SK-N-SH (cell line): Measurements from ENCODE around the gene KIF16B. TPM values are rescaled to one million over a fixed set of nuclear protein-coding genes. Genes with fewer than 3 reads are reported as not detected.

Experiments used
- CTCF ChIA-PET: fragments of 300-600, 350-600 bp; formaldehyde crosslinking; extraction: SDS; loops from one replicate; lab custom pipeline; 2021; lab: Yijun Ruan, JAX
- POLR2A ChIA-PET: fragments of 350-600 bp; sonication (Branson Sonifier 250); formaldehyde crosslinking; extraction: SDS; loops from one replicate; lab custom pipeline; 2020; ENCODE audit warnings: antibody characterized with exemption, inconsistent platforms; lab: Yijun Ruan, JAX
- DNase-seq: peaks from one replicate; pipeline ENCODE4 v3.0.0; 2012
- H2AFZ ChIP-seq: fragments of 200-600 bp; sonication (generic); 2 replicates; pipeline ENCODE4 v1.8.1; 2016; ENCODE audit warnings: antibody characterized with exemption, mild to moderate bottlenecking, low read depth
- H3F3A ChIP-seq: fragments of 200-600 bp; sonication (generic); replicated peaks from 2 replicates; pipeline ENCODE3; 2016; ENCODE audit warnings: antibody characterized with exemption, mild to moderate bottlenecking; ENCODE audit not compliant: insufficient read depth
- H3K27ac ChIP-seq, 2 experiments: fragments of 200-500 bp in 1 of 2; fragments of 200-600 bp in 1 of 2; sonication (Bioruptor generic) in 1 of 2; sonication (generic), shearing (Covaris generic) in 1 of 2; 2 replicates each; pipeline versions ENCODE4 v1.5.1 to v1.6.1; 2014 to 2016; ENCODE audit warnings: low read depth in 2 of 2, inconsistent platforms in 1 of 2, low read length in 1 of 2, mild to moderate bottlenecking in 1 of 2, mixed read lengths in 1 of 2
- H3K27me3 ChIP-seq: fragments of 200-600 bp; sonication (generic), shearing (Covaris generic); 2 replicates; pipeline ENCODE4 v1.6.1; 2016; ENCODE audit warnings: mixed run types; ENCODE audit not compliant: insufficient read depth
- H3K36me3 ChIP-seq, 2 experiments: fragments of 200-500 bp in 1 of 2; fragments of 200-600 bp in 1 of 2; sonication (Bioruptor generic) in 1 of 2; sonication (generic) in 1 of 2; replicated peaks in 1 of 2; 2 replicates each; pipeline versions ENCODE3 to v1.5.1; 2014 to 2016; ENCODE audit warnings: low read length in 1 of 2, mild to moderate bottlenecking in 1 of 2; ENCODE audit not compliant: insufficient read depth in 2 of 2, control insufficient read depth in 1 of 2
- H3K4me1 ChIP-seq, 2 experiments: fragments of 200-500 bp in 1 of 2; fragments of 200-600 bp in 1 of 2; sonication (Bioruptor generic) in 1 of 2; sonication (generic), shearing (Covaris generic) in 1 of 2; 2 replicates each; pipeline versions ENCODE4 v1.5.1 to v1.6.1; 2014 to 2016; ENCODE audit warnings: low read depth in 1 of 2, low read length in 1 of 2, mixed run types in 1 of 2; ENCODE audit not compliant: insufficient read depth in 2 of 2, control insufficient read depth in 1 of 2
- H3K4me2 ChIP-seq: fragments of 200-600 bp; sonication (generic), shearing (Covaris generic); 2 replicates; pipeline ENCODE4 v1.6.1; 2017; ENCODE audit warnings: mixed run types
- H3K4me3 ChIP-seq, 2 experiments: fragments of 200-500 bp in 1 of 2; fragments of 200-600 bp in 1 of 2; sonication (Bioruptor generic) in 1 of 2; sonication (generic), shearing (Covaris generic) in 1 of 2; 2 replicates each; pipeline versions ENCODE4 v1.5.1 to v1.8.1; 2014 to 2016; ENCODE audit warnings: low read depth in 2 of 2, inconsistent platforms in 1 of 2, low read length in 1 of 2, mild to moderate bottlenecking in 1 of 2, mixed read lengths in 1 of 2, moderate library complexity in 1 of 2
- H3K79me2 ChIP-seq: fragments of 200-600 bp; sonication (generic); 2 replicates; pipeline ENCODE4 v1.8.1; 2017; ENCODE audit warnings: mild to moderate bottlenecking; ENCODE audit not compliant: insufficient read depth
- H3K9ac ChIP-seq: fragments of 200-600 bp; sonication (generic); 2 replicates; pipeline ENCODE4 v1.6.1; 2017; ENCODE audit warnings: mixed run types
- H3K9me2 ChIP-seq: fragments of 200-600 bp; sonication (generic); 2 replicates; pipeline ENCODE4 v1.6.1; 2017; ENCODE audit warnings: mixed run types
- H3K9me3 ChIP-seq: fragments of 200-600 bp; sonication (generic); 2 replicates; pipeline ENCODE4 v1.6.1; 2017; ENCODE audit warnings: mixed run types, mild to moderate bottlenecking, moderate library complexity
- H4K20me1 ChIP-seq: fragments of 200-600 bp; sonication (generic); 2 replicates; pipeline ENCODE4 v1.6.1; 2017; ENCODE audit warnings: mild to moderate bottlenecking, mixed run types; ENCODE audit not compliant: insufficient read depth
- CHD2 ChIP-seq: fragments of 150-350 bp; IDR thresholded peaks from 2 replicates; pipeline ENCODE4 v1.6.1; 2018; ENCODE audit warnings: low read length; ENCODE audit not compliant: partially characterized antibody
- ELF1 ChIP-seq: IDR thresholded peaks from 2 replicates; pipeline ENCODE4 v1.4.0; 2012
- EP300 ChIP-seq, 2 experiments: IDR thresholded peaks; 2 replicates each; pipeline versions ENCODE4 v1.4.0 to v1.6.1; 2012; ENCODE audit warnings: borderline replicate concordance in 1 of 2, low read depth in 1 of 2, low read length in 1 of 2
- EZH2phosphoT487 ChIP-seq: fragments of 200-600 bp; sonication (generic); IDR thresholded peaks from 2 replicates; pipeline ENCODE4 v1.6.1; 2017; ENCODE audit warnings: low read depth, mixed run types, mild to moderate bottlenecking, antibody characterized with exemption, moderate library complexity, borderline replicate concordance
- FOSL2 ChIP-seq: IDR thresholded peaks from 2 replicates; pipeline ENCODE4 v1.4.0; 2012; ENCODE audit warnings: low read depth, mild to moderate bottlenecking, moderate library complexity, borderline replicate concordance
- GATA2 ChIP-seq: sonication (generic); formaldehyde crosslinking; IDR thresholded peaks from 2 replicates; pipeline ENCODE4 v1.5.0; 2020; ENCODE audit warnings: mild to moderate bottlenecking, missing genetic modification reagents
- IRF3 ChIP-seq: fragments of 150-350 bp; IDR thresholded peaks from 2 replicates; pipeline ENCODE4 v1.6.1; 2016; ENCODE audit warnings: mild to moderate bottlenecking, low read depth, low read length
- MEF2A ChIP-seq: IDR thresholded peaks from 2 replicates; pipeline ENCODE4 v1.4.0; 2012; ENCODE audit warnings: low read depth, borderline replicate concordance
- PBX3 ChIP-seq: IDR thresholded peaks from 2 replicates; pipeline ENCODE4; 2012
- POLR2AphosphoS5 ChIP-seq: IDR thresholded peaks from 2 replicates; pipeline ENCODE4 v1.6.1; 2012; ENCODE audit warnings: low read depth, low read length
- REST ChIP-seq: IDR thresholded peaks from 2 replicates; pipeline ENCODE4 v1.6.1; 2012; ENCODE audit warnings: mild to moderate bottlenecking, low read depth, low read length, moderate library complexity
- RFX5 ChIP-seq: IDR thresholded peaks from 2 replicates; pipeline ENCODE4 v1.6.1; 2012; ENCODE audit warnings: mild to moderate bottlenecking, improper control_type of control experiment, low read length
- RXRA ChIP-seq: IDR thresholded peaks from 2 replicates; pipeline ENCODE4 v1.4.0; 2012; ENCODE audit warnings: low read depth, mild to moderate bottlenecking, borderline replicate concordance
- SMC3 ChIP-seq: IDR thresholded peaks from 2 replicates; pipeline ENCODE4 v1.6.1; 2012; ENCODE audit warnings: low read depth, low read length, improper control_type of control experiment
- TAF1 ChIP-seq: IDR thresholded peaks from 2 replicates; pipeline ENCODE4 v1.6.1; 2012; ENCODE audit warnings: low read depth, mild to moderate bottlenecking, low read length, moderate library complexity, borderline replicate concordance
- USF1 ChIP-seq: IDR thresholded peaks from 2 replicates; pipeline ENCODE4 v1.4.0; 2012; ENCODE audit warnings: low read depth, borderline replicate concordance
- YY1 ChIP-seq: IDR thresholded peaks from 2 replicates; pipeline ENCODE4 v1.4.0; 2012; ENCODE audit warnings: low read depth, mild to moderate bottlenecking
- WGBS: methylation state at CpG from one replicate; pipeline ENCODE4 v1.1.6; 2017; ENCODE audit warnings: low lambda C conversion rate; 5-methylcytosine and 5-hydroxymethylcytosine counted together
- polyA plus RNA-seq, 3 experiments: library from polyadenylated mRNA; depleted of rRNA; stranded (reverse); fragments of >200 nt; gene quantifications; 2 replicates each; pipeline ENCODE4 v1.2.3, GENCODE V29; 2012

Gene KIF16B
- polyA plus RNA-seq, 1 of the 3 experiments (the other 2 are of a cell fraction) = 3.3 TPM

- POLR2A ChIA-PET = no interaction called here
- H3K4me3 ChIP-seq = no peak overlapping the region
- no peaks in the 10 kb centered on the region for H3K9me3 ChIP-seq
- CTCF ChIA-PET = no interaction called here
- H4K20me1 ChIP-seq = no peaks in the 10 kb centered on the region
- no peaks in the 10 kb centered on the region for H3K36me3 ChIP-seq
- 43% methylated on average over 2 of the region's 2 CpGs for WGBS
- H3K27ac ChIP-seq = no peak overlapping the region
- no peaks in the 10 kb centered on the region for H3K27me3 ChIP-seq
- no peak overlapping the region for H3K4me2 ChIP-seq
- H3K9me2 ChIP-seq = no peaks in the 10 kb centered on the region
- no peak for DNase-seq
- H3K9ac ChIP-seq = no peak overlapping the region
- H2AFZ ChIP-seq = no peak overlapping the region
- no peak for TF ChIP-seq USF1
- TF ChIP-seq SMC3 = no peak
- TF ChIP-seq EZH2phosphoT487 = no peak
- no peak for TF ChIP-seq YY1
- TF ChIP-seq CHD2 = no peak
- TF ChIP-seq ELF1 = no peak
- TF ChIP-seq PBX3 = no peak
- no peak for TF ChIP-seq GATA2 (CRISPR knock-in tag)
- TF ChIP-seq MEF2A = no peak
- no peak for TF ChIP-seq POLR2AphosphoS5
- no peak for TF ChIP-seq FOSL2
- no peak for TF ChIP-seq IRF3
- no peak for TF ChIP-seq RXRA
- TF ChIP-seq RFX5 = no peak
- no peak for TF ChIP-seq REST
- TF ChIP-seq TAF1 = no peak
- TF ChIP-seq EP300 (IDR thresholded peaks at IDR 0.05; ENCODE audit: borderline replicate concordance in 1 of 2, low read depth in 1 of 2, low read length in 1 of 2) = no peak
- no peaks in the 10 kb centered on the region for H3K79me2 ChIP-seq
- no peaks in the 10 kb centered on the region; a peak in 1 of 4 replicates for H3K4me1 ChIP-seq
- H3F3A ChIP-seq = no peaks in the 10 kb centered on the region
Measured at GRCh38 chr20:16608277-16608650, 35.0 kb upstream of the KIF16B start.
